VCaP (cell line): ENCODE results near the gene SCT.

Experiments used
- H3K27ac ChIP-seq: fragments of 450-650 bp; 2 replicates; pipeline ENCODE4 v1.5.1; 2017
- CTCF ChIP-seq: fragments of 450-650 bp; conservative IDR thresholded peaks from 2 replicates; pipeline ENCODE4 v1.5.1; 2017; ENCODE audit warnings: mild to moderate bottlenecking, moderate library complexity

Gene SCT

GRCh38 chr11:610146-610801 is 16.7 kb downstream of the SCT start:
- H3K27ac ChIP-seq, result no peak overlapping the region
- no peak for TF ChIP-seq CTCF

- TF ChIP-seq CTCF, result no peak
- no peak overlapping the region for H3K27ac ChIP-seq
Observed at GRCh38 chr11:609341-609811, 17.6 kb downstream of the SCT start.

GRCh38 chr11:608791-609251 is 18.2 kb downstream of the SCT start:
- no peak overlapping the region for H3K27ac ChIP-seq
- no peak for TF ChIP-seq CTCF

- no peak for TF ChIP-seq CTCF
- H3K27ac ChIP-seq, result no peak overlapping the region
Observed at GRCh38 chr11:607971-608659, 18.9 kb downstream of the SCT start.

GRCh38 chr11:607020-607780 is 19.8 kb downstream of the SCT start:
- no peak overlapping the region; the same call in 1 of the 2 replicates for H3K27ac ChIP-seq
- TF ChIP-seq CTCF, result no peak

GRCh38 chr11:606245-606644 is 20.7 kb downstream of the SCT start:
- no peak for TF ChIP-seq CTCF
- peak overlapping the region; percentile 45 for H3K27ac ChIP-seq
